Glutamatergic neuron (in vitro differentiated cells): ENCODE data around the gene UCK2. TPM values are rescaled to one million over a fixed set of nuclear protein-coding genes. Genes with fewer than 3 reads are reported as not detected.
A peak's percentile ranks its signal among the peaks of the same experiment; 100 is the strongest.

Experiments used
- DNase-seq: peaks from one replicate; pipeline ENCODE4 v3.0.0; 2022
- H3K27ac Mint-ChIP-seq: one replicate; pipeline ENCODE4 v1.8.0; 2020; ENCODE audit warnings: mild to moderate bottlenecking, mixed read lengths, inconsistent platforms; ENCODE audit not compliant: unreplicated experiment
- H3K27me3 Mint-ChIP-seq: one replicate; pipeline ENCODE4 v1.8.0; 2020; ENCODE audit warnings: mild to moderate bottlenecking, moderate library complexity, mixed read lengths, inconsistent platforms; ENCODE audit not compliant: unreplicated experiment
- H3K36me3 Mint-ChIP-seq: one replicate; pipeline ENCODE4 v1.8.0; 2020; ENCODE audit warnings: mild to moderate bottlenecking, mixed read lengths, inconsistent platforms; ENCODE audit not compliant: unreplicated experiment
- H3K4me1 Mint-ChIP-seq: one replicate; pipeline ENCODE4 v1.8.0; 2020; ENCODE audit warnings: mild to moderate bottlenecking, low read depth, mixed read lengths, inconsistent platforms; ENCODE audit not compliant: unreplicated experiment
- H3K4me3 Mint-ChIP-seq: one replicate; pipeline ENCODE4 v1.8.0; 2020; ENCODE audit warnings: mild to moderate bottlenecking, mixed read lengths, inconsistent platforms; ENCODE audit not compliant: unreplicated experiment
- H3K9me3 Mint-ChIP-seq: one replicate; pipeline ENCODE4 v1.8.0; 2020; ENCODE audit warnings: mild to moderate bottlenecking, moderate library complexity, mixed read lengths, inconsistent platforms; ENCODE audit not compliant: unreplicated experiment
- total RNA-seq: library from RNA; stranded (reverse); fragmentation: NEBNext Ultra II Directional; extraction: Animal tissue kit (Norgen Biotek cat#: 25700); gene quantifications from one replicate; pipeline ENCODE4 v1.2.1, GENCODE V29; 2021; ENCODE audit not compliant: unreplicated experiment
- TF ChIP-seq, protein P1 (sequence below): fragments of 200-600 bp; sonication (generic); IDR thresholded peaks from one replicate; pipeline ENCODE4 v1.5.0; 2021; ENCODE audit not compliant: partially characterized antibody, unreplicated experiment

The UCK2 gene
- total RNA-seq, 1 donor from 2014 or later, result 29.9 TPM

DNA sequence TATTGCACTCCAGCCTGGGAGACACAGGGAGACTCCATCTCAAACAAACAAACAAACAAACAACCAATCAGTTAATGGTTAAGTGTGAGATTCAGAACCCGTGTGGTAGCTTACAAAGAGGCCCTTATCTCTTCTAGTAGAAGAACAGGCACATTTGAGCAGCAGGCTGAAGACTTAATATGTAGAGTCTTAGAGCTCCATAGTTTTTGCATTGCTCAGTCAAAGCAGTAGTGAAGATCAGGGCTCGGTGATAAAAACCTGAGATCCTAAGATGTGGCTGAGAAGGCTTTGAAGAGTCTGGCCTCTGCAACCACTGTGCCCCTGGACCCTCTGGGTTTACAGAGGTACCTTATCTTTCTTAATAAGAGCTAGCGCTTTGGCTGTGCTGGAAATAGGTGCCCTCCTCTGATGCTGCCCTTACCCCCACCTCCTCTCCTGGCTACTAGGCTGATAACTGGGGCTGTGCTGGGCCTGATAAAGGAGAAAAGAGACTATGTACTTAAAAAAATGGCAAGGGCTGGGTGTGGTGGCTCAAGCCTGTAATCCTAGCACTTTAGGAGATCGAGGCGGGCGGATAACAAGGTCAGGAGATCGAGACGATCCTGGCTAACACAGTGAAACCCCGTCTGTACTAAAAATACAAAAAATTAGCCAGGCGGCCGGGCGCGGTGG lies 10.5 kb upstream of the UCK2 start:
- TF ChIP-seq, protein P1, sequence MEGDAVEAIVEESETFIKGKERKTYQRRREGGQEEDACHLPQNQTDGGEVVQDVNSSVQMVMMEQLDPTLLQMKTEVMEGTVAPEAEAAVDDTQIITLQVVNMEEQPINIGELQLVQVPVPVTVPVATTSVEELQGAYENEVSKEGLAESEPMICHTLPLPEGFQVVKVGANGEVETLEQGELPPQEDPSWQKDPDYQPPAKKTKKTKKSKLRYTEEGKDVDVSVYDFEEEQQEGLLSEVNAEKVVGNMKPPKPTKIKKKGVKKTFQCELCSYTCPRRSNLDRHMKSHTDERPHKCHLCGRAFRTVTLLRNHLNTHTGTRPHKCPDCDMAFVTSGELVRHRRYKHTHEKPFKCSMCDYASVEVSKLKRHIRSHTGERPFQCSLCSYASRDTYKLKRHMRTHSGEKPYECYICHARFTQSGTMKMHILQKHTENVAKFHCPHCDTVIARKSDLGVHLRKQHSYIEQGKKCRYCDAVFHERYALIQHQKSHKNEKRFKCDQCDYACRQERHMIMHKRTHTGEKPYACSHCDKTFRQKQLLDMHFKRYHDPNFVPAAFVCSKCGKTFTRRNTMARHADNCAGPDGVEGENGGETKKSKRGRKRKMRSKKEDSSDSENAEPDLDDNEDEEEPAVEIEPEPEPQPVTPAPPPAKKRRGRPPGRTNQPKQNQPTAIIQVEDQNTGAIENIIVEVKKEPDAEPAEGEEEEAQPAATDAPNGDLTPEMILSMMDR, result no peak
- Mint-ChIP-seq H3K36me3 (no peaks in the 10 kb centered on the region), H3K4me3 (no peak overlapping the region), H3K9me3 (no peaks in the 10 kb centered on the region), H3K4me1 (no peaks in the 10 kb centered on the region), H3K27me3 (no peaks in the 10 kb centered on the region), H3K27ac (no peak overlapping the region)
- no peak for DNase-seq

DNA sequence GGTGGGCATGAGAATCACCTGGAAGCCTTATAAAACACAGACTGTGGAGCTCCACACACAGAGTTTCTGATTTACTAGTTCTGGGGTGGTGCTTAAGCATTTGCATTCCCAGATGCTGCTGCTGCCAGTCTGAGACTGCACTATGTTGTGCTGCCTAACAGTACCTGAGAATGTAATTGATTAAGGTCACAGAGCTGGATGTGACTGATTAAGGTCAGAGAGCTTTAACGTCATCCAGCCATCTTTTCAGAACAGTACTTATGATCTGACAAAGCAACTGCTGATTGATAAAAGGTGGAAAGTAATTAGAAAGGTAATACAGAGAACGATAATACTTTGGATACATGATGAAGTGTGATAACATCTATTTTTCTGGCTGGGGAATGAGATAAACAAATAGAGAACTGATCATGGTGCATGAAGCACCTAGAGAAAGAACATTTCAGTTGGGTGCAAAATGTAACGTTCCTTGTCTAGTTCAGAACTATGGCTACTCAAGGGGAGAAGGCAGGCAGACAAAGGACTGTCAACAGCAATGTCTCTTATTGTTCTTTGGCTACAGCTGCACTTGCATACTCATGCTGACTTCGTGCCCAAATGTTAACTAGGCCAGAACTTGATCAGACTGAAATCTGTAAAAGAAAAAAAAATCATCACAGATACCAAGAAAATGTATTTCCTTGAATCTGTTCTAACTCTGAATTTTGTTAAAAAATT lies 3.7 kb upstream of the UCK2 start:
- peaks cover 4% of the 10 kb centered on the region for H3K9me3 Mint-ChIP-seq
- no peak overlapping the region for H3K27ac Mint-ChIP-seq
- peaks cover 10% of the 10 kb centered on the region for H3K4me1 Mint-ChIP-seq
- H3K36me3 Mint-ChIP-seq, result no peaks in the 10 kb centered on the region
- H3K4me3 Mint-ChIP-seq, result no peak overlapping the region
- no peak for DNase-seq
- peaks cover 9% of the 10 kb centered on the region for H3K27me3 Mint-ChIP-seq
- TF ChIP-seq, protein P1, result no peak

DNA sequence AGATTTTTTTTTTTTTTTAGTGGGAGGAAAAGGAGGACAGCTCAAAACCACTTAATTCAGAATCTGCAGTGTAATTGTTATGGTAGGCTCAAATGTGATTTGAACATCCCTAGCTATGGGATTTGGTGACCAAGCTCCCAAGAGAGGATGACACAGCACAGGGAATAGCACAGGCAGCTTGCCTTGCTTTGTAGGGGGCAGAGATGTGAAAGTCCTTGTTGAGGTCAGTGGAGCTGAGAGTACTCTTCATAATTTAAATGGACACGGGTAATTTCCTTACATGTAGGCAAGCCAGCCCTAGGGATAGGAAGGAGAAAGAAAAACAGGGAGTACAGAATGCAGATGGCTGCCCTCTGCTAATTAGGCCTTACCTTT lies 3.2 kb upstream of the UCK2 start:
- H3K4me1 Mint-ChIP-seq, result peaks cover 11% of the 10 kb centered on the region
- TF ChIP-seq, protein P1, result no peak
- DNase-seq, result no peak
- H3K9me3 Mint-ChIP-seq, result peaks cover 7% of the 10 kb centered on the region
- H3K27me3 Mint-ChIP-seq, result peaks cover 14% of the 10 kb centered on the region
- H3K4me3 Mint-ChIP-seq, result no peak overlapping the region
- no peaks in the 10 kb centered on the region for H3K36me3 Mint-ChIP-seq
- H3K27ac Mint-ChIP-seq, result peak overlapping the region; percentile 64

GRCh38 chr1:165826565-165827267 lies 698 bp upstream of the UCK2 start:
- Mint-ChIP-seq H3K9me3 (peaks cover 9% of the 10 kb centered on the region), H3K4me3 (peak overlapping the region; percentile 79), H3K27ac (peak overlapping the region; percentile 56), H3K36me3 (no peaks in the 10 kb centered on the region), H3K27me3 (peaks cover 15% of the 10 kb centered on the region), H3K4me1 (peaks cover 14% of the 10 kb centered on the region)
- DNase-seq, result no peak
- TF ChIP-seq, protein P1, result no peak
